22Rv1 (cell line): ENCODE measurements around the gene PLEKHG7.

ENCODE experiments used
- ZFX ChIP-seq: fragments of 450-650 bp; IDR thresholded peaks from 2 replicates; pipeline ENCODE4 v1.6.1; 2017; ENCODE audit warnings: antibody characterized with exemption, borderline replicate concordance
- TF ChIP-seq, protein P1 (sequence below): fragments of 450-650 bp; IDR thresholded peaks from 2 replicates; pipeline ENCODE4 v1.5.1; 2017; ENCODE audit warnings: mild to moderate bottlenecking

DNA sequence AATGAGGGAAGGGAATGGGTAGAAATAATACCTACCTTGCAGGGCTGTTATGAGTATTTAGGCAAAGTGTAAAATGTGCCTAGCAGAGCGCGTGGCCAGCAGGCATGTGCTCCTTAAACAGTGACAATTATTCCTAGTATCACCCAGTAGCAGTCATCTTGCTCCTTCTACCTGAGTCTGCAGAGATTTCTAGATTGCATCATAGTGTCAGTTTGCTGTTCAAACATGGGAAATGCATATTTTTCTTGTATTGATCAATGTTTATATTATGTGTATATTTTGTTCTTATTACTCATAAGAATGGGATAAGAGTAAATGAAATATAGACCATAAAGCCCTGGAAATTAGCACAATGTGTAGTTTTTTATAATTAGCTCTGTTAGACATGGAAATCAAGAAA is 37.3 kb upstream of the PLEKHG7 start:
- TF ChIP-seq ZFX, result no peak
- TF ChIP-seq, protein P1, sequence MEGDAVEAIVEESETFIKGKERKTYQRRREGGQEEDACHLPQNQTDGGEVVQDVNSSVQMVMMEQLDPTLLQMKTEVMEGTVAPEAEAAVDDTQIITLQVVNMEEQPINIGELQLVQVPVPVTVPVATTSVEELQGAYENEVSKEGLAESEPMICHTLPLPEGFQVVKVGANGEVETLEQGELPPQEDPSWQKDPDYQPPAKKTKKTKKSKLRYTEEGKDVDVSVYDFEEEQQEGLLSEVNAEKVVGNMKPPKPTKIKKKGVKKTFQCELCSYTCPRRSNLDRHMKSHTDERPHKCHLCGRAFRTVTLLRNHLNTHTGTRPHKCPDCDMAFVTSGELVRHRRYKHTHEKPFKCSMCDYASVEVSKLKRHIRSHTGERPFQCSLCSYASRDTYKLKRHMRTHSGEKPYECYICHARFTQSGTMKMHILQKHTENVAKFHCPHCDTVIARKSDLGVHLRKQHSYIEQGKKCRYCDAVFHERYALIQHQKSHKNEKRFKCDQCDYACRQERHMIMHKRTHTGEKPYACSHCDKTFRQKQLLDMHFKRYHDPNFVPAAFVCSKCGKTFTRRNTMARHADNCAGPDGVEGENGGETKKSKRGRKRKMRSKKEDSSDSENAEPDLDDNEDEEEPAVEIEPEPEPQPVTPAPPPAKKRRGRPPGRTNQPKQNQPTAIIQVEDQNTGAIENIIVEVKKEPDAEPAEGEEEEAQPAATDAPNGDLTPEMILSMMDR, result no peak
